ENCODE data around the gene FBXW8.

Gene FBXW8

DNA sequence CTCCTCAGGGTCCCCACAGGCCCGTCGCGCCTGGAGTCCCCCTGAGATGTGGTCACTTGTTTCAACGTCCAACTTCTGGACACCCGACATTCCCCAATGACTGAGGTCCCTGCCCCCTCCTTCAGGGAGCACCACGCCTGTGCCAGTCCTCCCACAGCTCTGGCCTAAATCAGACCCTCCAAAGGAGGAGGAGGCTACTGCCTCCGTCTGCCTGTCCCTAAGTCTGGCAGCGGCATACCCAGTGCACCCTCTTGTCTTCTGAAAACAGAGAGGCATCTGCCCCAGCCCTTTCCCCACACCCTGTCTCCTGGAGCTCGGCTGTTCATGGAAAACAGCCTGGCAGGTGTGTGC lies 142.3 kb downstream of the FBXW8 start:
- TF ChIP-seq, protein P1, sequence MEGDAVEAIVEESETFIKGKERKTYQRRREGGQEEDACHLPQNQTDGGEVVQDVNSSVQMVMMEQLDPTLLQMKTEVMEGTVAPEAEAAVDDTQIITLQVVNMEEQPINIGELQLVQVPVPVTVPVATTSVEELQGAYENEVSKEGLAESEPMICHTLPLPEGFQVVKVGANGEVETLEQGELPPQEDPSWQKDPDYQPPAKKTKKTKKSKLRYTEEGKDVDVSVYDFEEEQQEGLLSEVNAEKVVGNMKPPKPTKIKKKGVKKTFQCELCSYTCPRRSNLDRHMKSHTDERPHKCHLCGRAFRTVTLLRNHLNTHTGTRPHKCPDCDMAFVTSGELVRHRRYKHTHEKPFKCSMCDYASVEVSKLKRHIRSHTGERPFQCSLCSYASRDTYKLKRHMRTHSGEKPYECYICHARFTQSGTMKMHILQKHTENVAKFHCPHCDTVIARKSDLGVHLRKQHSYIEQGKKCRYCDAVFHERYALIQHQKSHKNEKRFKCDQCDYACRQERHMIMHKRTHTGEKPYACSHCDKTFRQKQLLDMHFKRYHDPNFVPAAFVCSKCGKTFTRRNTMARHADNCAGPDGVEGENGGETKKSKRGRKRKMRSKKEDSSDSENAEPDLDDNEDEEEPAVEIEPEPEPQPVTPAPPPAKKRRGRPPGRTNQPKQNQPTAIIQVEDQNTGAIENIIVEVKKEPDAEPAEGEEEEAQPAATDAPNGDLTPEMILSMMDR (IDR thresholded peaks at IDR 0.05) = no peak

- TF ChIP-seq, protein P1 (IDR thresholded peaks at IDR 0.05) = no peak
These were observed 142.9 kb downstream of the FBXW8 start for GRCh38 chr12:117053597-117054201.

- TF ChIP-seq, protein P1 (IDR thresholded peaks at IDR 0.05) = no peak
These were observed 143.5 kb downstream of the FBXW8 start for GRCh38 chr12:117054279-117054678.

DNA sequence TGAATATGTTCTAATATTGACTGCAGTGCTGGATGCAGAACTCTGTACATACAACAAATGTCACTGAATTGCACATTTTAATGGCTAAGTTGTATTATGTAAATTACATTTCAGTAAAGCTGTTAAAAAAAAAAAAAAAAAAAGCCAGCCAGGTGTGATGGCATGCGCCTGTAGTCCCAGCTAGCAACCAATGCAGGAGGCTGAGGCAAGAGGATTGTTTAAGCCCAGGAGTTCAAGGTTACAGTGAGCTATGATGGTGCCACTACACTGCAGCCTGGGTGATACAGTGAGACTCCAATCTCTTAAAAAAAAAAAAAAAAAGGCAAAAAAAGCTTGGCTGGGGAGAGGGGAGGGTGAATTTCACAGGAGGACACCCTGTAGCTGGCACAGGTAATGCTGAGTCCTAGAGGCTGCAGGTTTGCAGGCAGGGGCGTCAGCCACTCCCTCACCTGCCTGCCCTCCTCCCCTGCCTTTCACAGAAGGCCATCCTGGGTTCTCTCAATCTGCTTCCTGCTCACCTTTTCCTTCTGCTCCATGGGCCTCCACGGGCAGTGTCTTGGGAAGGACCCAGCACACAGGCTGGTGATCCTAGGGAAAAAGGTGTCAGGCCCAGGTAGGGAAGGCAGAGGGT lies 147.8 kb downstream of the FBXW8 start:
- TF ChIP-seq, protein P1 (IDR thresholded peaks at IDR 0.05) = no peak

GRCh38 chr12:117059156-117059555 lies 148.4 kb downstream of the FBXW8 start:
- TF ChIP-seq, protein P1 (IDR thresholded peaks at IDR 0.05) = no peak

DNA sequence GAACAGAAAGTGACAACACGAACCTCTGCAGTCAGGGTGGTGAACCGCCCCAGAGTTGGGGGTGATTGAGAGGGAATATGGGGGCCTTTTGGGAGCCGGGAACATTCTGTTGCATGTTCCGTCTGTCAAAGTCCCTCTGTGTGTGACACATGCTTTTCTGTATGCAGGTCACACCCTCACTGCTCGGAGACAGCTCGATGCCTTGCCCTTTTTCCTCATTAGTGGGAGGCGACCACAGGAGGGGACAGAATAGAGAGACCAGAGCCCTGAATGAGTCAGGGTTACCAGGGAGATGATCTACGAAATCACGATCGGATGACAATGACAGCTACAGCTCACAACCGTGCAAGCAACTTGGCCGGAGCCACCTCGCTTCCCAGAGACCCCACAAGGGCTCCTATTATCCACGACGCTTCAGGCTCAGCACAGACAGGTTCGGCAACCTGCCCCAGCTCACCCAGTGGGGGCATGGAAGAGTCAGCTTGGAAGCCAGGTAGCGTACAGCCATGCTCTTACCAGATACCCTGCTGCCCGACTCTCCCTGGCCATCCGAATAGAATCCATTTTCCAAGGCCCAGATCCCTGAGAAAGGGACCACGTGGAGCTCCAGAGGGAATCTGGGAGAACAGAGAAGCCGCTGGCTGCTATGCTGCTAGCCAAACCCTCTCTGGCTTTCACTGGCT lies 149.6 kb downstream of the FBXW8 start:
- TF ChIP-seq, protein P1 (IDR thresholded peaks at IDR 0.05) = no peak

DNA sequence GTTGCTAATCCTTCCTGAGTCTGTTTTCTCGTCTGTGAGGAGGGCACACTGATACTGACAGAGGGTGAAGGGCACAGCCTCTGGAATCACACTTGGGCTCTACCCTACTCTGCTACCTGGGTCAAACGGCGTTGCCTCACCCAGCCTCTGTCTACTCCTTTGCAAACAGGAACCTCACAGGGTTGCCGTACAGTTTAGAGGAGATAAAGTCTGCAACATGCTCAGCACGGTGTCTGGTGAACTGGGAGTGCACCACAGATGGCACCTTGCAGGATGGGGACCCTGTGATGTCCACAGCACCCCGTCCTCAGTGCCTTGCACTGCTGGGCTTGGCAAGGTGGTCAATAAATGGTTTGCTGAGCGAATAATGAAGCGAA lies 150.2 kb downstream of the FBXW8 start:
- TF ChIP-seq, protein P1 (IDR thresholded peaks at IDR 0.05) = no peak

Measured in LNCAP (cell line).